HG02885 (cell line): Measurements from ENCODE around the gene RAB36.

ENCODE experiments used
- ATAC-seq: cut with Tn5 transposase; IDR thresholded peaks from one replicate; pipeline ENCODE4 v1.9.1; 2021; ENCODE audit warnings: mild to moderate bottlenecking; ENCODE audit not compliant: unreplicated experiment, poor library complexity

Gene RAB36

DNA sequence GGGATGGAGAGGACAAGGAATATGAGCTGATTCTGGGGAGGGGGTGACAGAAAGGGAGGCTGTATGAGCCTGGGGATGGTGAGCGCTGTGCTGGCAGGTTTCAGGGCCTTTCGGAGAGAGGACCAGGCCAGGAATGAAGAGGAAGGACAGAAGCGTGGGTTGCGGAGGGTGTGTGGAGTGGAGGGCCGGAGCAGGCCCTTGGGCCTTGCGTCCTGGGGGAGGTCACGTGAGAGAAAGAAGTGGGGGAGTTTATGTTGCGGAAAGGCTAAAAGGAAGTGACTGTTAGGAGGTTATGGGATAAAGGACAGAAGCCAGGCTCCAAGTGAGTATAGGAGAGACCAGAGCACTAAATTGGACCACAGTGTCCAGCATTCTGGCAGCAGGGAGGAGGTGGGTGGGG is 52.6 kb downstream of the RAB36 start:
- no peak for ATAC-seq

DNA sequence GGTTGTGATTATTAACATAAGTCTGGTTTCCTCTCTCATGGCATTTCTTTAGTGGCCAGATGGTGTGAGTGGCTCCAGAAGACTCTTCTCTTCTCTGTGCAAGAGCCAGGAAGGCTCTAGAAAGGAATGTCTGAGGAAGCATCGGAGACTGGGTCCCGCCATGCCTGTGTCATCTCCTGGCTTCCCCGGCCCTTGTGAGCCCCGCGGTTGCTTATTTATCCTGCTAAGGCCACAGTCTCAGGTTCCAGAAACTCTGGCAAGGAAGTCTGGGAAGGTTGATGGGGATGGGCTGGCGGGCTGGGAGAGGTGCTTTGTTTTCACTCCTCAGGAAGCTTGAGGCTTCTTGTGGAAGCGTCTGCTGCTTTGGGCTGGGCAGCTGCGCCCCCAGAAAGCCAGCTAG is 53.9 kb downstream of the RAB36 start:
- no peak for ATAC-seq

DNA sequence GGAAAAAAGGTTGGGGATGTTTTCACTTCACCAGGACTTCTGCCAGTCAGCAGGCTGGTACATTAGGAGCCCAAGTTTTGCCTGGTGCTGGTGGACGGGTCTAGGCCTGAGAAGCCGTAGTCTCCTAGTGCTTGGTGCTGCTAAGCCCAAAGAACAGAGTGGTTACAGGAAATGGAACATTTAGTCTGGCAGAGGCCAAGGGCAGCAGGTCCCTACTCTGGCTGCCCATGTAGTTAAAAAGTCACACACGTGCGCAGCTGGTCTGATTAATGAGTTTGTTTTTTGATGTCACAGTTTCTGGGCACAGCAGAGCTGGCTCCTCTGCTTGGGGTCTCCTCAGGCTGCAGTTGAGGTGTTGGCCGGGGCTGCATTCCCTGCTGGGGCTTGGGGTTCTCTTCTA is 55.6 kb downstream of the RAB36 start:
- no peak for ATAC-seq

DNA sequence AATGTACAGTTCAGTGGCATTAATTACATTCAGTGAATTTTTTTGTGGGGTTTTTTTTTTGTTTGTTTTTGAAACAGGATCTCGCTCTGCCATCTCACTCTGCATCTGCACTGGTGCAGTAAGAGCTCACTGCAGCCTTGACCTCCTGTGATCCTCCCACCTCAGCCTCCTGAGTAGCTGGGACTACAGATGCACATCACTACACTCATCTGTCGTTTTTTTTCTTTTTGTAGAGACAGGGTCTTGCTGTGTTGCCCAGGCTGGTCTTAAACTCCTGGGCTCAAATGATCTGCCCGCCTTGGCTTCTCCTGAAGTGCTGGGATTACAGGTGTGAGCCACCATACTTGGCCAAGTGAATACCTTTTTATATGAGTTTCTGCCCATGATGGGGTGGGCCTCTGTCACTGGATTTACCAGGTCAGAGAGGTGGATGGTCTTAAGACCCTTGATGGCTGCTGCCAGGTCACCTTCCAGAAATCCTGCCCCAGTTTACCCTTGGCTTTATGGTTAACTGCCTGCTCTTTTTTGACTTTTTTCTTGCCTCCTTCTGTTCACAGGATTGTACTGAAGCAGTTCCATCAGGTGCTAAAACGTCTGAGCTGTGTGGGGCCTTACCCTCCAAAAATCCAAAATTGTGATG is 57.7 kb downstream of the RAB36 start:
- no peak for ATAC-seq

DNA sequence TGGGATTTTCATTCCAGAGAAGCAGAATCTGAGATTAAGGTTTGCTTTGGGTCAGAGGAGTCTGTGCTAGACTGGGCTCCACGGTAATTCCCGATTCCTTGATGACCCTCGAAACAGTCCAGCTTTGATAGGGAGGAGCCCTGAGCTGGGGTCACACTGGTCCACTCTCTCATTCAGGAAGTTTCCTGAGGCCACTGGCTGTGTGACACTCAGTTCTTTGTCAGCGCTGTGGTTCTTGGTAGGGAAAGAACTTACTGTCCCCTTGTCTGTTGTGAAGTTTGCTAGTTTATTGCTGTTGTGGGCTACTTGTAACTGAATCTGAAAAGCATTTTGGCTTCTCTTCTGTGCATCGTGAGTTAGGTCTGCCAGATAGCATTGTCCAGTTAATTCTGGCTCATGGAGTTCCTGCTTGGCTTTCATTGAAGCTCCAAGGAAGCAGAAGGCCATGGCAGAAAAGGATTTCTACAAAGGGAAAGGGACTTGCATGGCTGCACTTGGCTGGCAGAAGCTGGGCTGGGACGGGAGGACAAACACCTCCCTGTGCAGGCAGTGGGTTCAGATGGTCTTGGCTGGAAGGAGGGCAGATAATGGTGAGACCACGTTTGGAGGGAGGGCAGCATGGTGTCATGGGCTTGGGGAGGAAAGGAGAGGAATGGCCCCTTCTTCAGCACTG is 58.3 kb downstream of the RAB36 start:
- ATAC-seq: no peak

DNA sequence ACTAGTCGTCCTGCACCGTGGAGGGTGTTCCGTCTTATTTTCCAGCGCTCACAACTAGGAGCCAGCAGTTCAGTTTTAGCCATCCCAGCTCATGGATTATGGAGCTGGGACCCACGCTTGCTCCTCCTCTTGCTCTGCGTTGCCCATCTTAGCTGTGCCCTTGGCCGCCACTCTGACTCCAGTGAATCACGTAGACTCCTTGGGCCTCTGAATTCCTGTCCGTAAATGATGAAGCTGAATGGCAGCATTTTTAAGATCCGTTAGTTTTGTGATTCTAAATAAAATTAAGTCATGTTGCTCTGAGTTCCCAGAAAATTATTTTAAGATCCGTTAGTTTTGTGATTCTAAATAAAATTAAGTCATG is 58.8 kb downstream of the RAB36 start:
- no peak for ATAC-seq

DNA sequence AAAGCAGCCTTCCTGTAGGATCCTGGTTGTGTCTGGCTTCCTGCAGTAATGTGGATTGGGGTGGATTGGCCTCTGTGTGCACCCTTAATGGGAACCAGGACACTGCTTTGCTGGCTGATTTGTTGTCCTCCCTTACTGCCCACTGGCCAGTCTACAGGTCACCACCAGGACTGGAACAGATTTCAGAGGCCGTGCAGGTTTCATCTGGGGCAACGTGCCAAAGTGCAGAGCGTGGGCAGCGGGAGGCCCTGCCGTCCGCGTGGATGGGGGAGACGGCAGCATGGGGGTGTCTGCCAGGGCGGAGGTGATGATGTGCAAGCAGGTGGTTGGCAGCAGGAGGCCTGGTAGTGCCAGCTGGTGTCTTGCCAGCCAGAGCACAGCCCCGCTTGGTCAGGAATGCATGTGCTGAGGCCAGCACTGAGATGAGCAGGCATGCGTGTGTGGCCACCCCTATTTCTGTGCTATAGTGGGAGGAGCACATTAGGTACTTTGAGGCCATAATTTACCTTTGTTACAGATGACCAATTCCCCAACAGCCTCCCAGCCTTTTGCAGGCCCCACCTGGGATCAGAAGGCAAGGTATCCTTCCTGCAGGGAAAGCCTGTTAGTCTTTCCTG is 59.4 kb downstream of the RAB36 start:
- ATAC-seq: no peak

DNA sequence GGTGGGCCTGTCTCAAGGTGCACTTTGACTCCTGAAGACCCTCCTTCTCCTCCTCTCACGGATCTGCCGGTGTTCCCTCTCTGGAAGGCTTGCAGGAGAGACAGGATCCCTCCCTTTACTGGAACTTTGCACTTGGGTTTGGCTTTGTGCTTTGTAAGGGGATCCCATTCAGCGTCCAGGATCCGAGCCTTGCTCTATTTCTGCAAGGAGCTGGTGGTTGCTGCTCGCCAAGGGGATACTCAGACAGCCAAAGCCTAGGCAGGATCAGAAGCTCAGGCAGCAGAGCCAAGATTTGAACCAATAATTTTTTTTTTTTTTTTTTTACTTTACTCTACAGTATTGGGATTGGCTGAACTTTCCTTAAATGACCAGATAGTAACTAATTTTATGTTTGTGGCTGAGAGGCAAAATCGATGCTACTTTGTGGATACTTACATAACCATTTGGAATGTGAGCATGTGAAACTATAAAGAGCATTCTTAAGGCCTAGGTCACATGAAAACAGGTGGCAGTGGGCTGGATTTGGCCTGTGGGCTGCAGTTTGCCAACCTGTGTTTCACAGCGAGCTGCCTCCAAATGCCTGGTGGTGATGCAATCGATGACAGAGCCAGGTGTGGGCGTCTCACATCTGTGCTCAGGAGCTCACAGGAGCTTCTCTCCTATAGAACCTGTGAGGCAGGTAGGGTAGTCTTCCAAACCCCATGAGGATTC is 60.2 kb downstream of the RAB36 start:
- no peak for ATAC-seq

DNA sequence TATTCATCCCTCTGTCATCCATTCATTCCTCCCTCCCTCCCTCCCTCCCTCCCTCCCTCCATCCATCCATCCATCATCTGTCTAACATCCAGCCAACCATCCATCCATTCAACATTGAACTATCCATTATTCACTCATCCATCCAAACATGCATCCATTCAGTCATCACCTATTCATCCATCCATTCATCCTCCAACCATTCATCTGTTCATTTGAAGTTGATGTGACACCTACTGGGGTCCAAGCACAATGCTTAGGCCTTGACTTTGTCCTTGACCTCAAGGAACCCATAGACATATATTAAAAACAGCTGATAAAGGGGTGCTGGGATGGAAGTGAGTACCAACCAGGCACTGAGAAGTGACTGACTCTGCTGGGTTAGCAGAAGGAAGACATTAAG is 61.6 kb downstream of the RAB36 start:
- no peak for ATAC-seq

DNA sequence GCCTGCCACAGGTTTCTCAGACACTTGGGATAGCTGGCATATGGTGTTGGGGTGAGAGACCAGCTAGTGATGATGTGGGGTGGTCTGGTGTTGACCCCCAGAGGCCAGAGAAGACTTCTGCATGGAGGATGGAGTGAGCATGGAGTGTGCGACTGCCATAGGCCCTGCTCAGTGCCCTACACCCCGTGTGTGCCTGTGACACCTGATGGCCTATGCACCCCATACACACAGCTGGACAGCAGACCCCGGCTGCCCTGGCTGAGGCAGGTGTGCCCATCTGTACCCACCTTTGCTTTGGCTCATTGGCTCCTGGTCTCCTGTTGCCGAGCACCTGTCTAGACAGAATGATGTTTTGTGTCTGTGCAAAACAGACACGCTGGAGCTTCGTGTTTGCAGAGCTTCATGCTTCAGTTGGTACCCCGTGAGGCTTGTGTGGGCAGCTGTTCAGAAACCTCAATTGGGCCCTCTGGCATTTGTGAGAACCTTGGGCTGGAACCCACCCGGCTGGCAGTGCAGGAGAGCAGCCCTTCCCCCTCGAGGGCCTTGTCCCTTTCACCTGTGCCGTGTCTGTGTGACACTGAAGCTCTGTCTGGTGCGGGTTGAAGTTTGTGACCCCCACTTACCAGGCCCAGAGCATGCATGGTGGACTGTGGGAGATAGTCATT is 62.6 kb downstream of the RAB36 start:
- ATAC-seq: no peak

DNA sequence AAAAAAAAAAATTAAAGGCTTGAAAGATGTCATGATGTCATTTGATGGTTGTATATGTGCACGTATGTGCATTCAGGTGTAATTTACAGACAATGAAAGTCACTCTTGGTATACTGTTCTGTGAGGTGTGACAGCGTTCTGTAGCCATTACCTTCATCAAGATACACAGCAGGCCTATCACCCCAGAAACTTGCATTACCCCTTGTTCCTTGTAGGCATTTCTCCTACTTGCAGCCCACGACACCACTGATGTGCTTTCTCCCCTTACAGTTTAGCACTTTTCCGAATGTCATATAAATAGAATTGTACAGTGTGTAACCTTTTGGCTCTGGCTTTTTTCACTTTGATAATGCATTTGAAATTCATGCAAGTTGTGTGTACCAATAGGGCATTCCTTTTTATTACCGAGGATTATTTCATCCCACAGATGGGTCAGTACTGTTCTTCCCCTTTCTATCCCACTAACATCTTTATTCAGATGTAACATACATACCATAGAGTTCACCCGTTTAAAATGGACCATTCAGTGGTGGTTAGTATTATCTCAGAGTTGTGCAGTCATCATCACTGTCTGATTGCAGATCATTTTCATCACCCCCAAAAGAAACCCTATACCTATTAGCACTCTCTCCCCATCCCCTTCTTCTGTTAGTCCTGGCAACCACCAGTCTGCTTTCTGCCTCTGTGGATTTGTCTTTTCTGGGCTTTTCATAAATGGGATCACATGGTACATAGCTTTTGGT is 65.3 kb downstream of the RAB36 start:
- ATAC-seq: no peak

DNA sequence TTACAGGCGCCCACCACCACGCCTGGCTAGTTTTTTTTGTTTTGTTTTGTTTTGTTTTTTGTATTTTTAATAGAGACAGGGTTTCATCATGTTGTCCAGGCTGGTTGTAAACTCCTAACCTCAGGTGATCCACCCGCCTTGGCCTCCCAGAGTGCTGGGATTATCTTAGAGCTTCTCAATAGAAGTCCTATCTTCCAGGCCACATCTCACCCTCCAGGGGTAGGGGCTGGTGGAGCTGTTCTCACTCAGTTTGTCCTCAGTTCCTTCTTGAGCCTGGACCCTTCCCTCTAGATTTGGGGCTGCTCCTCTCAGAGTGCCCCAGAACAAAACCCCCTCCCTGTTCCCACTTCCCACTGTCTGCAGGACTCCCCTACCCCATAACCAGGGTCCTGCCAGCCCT is 66.3 kb downstream of the RAB36 start:
- no peak for ATAC-seq

DNA sequence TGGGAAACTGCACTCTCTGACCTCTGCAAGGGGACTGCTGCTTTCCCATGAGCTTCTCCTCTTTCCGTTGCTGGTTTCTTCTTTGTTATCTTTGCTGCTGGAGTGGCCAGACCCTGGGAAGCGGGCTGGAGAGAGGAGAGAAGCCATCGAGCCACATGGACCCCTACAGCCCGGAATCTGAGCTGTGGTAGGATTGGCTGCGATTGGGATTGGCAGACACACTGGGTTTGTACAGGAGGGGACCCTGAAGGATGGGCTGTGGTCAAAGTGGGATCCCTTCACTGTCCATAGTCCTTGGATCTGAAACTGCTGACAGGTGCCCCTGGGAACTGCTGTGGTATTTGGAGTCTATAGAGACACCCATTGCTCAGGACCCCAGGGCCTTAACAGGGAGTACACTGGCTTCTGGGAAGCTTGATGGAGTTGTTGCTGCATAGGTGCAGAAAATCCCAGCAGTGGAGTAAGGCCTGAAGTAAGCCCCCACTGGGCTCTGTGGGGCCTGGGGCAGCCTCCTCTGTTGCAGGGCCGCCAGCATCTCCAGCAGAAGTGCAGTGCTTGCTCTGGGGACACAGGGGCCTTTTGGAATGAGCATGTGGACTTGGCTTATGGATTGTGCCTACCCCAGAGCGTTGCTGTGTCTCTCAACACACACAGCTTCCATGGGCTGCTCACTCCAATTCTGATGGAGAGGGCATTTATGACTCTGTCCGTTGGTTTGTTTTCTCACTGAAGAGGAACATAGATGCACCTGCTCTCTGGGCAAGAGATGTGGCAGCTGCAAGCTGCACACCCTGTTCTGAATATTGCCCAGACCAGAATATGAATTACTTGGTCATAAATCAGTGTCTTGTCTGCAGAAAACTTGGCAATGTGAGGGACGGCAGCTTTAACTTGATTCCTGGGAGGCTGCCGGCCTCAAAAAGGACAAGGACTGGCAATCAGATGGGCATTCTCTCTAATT is 67.1 kb downstream of the RAB36 start:
- ATAC-seq: no peak

DNA sequence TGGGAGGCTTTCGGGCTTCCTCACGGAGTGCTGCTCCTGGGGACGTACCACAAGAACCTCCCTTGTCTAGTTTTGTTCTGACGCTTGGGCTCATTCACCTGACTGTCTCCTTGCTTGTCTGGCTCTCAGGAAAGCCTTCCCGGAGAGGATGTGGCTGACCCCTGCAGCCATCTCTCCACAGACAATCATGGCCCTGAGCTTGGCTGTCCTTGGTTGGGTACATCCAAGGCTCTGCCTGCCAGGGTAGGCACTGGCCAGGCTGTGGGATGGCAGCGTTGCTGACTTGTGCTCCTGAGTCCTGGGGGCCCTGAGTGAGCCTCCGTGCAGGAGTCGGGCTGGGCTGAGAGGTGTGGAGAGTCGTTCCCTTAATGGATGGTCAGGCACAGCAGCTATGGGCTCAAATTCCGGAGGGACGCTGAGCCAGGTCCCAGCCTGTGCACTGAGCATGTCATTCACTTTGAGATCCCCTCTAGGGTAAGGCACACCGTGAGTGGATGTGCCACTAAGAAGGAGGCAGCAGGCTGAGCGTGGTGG is 67.8 kb downstream of the RAB36 start:
- ATAC-seq: no peak

DNA sequence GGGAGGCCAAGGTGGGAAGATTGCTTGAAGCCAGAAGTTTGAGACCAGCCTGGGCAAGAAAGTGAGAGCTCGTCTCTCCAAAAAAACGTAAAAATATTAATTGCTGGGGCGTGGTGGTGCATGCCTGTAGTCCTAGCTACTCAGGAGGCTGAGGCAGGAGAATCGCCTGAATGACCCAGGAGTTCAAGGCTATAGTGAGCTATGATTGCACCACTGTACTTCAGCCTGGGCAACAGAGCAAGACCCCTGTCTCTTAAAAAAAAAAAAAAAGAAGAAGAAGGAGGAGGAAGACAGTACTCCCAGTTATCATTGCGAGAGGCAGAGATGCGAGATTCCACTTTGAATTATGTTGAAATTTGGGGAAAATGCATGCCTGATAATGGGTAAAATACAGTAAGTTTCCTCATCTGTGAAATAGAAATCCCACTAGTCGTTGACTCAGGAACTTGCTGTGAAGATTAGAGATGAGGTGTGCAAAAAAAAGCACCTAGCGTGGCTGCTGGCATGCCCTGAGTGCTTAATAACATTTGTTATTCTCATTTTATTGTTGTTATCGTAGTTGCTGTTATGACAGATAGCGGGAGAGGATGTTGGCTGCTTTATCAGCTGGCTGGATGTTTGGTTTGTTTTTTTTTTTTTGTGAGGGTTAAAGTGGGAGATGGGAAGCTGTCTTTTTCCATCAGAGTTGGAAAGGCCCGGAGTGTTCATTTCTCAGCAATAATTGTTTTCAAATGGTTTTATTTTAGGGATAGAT is 68.5 kb downstream of the RAB36 start:
- ATAC-seq: no peak
